GM18508 (cell line): Measurements from ENCODE around the gene DIP2B.
"Not testable (repeated sequence)": the region's sequence is repeated elsewhere in the genome, so short reads cannot be mapped to it uniquely, and the experiment has no call there.

Experiments
- ATAC-seq: cut with Tn5 transposase; IDR thresholded peaks from one replicate; pipeline ENCODE4 v1.9.1; 2021; ENCODE audit warnings: moderate number of reproducible peaks; ENCODE audit not compliant: insufficient read depth, unreplicated experiment

Gene DIP2B

DNA sequence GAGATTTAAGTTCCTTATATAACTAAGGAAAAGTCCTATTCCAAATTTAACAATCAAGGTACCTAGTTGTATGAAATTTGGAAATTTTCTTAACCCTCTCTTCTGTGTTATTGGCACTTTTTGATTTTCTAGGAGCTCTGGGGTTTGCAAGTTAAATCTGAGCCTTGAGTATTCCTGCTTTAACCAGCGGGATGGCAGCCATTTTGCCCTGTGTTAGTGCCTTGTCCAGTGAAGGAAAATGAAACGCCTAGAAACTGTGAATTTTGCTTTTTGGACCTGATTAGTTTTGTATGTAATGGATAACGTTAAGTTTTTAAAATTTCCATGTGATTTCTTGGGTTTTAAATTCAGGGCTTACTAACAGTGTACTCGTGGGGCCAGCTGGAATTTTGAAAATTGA lies 45.1 kb downstream of the DIP2B start:
- no peak for ATAC-seq

DNA sequence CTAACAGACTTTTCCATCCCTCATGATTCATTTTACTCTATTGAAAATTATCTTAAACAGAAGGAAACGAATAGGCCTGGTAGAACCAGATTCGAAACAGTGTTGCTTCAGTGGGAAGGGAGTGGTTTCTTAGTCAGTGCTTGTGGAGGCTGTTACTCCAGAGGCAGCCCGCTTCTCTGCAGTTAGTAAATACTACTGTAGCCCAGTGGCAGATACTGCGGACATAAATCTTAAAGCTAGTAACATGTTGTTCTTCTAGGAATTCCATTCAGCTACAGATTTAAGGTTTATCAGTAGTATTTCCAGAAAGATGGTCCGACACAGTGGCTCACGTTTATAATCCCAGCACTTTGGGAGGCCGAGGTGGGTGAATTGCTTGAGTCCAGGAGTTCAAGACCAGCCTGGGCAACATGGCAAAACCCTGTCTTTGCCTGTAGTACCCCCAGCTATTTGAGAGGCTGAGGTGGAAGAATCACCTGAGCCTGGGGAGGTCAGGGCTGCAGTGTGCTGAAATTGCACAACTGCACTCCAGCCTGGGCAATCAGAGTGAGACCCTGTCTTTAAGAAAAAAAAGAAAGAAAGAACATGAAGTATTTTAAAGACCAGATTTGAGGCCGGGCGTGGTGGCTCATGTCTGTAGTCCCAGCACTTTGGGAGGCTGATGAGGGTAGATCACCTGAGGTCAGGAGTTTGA lies 45.9 kb downstream of the DIP2B start:
- no peak for ATAC-seq

DNA sequence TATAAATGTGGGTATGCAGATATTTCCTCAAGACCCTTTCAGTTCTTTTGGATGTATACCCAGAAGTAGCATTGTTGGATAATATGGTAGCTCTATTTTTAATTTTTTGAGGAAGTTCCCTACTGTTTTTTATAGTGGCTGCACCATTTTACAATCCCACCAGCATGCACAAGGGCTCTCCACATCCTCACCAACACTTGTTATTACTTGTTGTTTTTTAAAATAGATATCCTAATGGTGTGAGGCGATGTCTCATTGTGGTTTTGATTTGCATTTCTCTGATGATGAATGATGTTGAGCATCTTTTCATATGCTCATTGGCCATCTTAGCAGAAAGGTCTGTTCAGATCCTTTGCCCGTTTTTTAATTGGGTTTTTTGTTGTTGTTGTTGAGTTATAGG lies 47.1 kb downstream of the DIP2B start:
- ATAC-seq, result no peak

DNA sequence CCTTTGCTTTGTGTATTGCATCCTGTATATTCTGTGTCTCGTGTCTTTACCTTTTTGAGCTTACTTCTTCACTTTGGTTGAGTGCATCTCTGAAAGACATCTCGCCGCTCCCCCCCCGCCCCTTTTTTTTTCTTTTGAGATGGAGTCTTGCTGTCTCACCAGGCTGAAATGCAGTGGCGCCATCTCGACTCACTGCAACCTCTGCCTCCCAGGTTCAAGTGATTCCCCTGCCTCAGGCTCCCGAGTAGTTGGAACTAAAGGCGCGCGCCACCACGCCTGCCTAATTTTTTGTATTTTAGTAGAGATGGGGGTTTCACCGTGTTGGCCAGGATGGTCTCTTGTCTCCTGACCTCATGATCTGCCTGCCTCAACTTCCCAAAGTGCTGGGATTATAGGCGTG lies 49.9 kb downstream of the DIP2B start:
- no peak for ATAC-seq

DNA sequence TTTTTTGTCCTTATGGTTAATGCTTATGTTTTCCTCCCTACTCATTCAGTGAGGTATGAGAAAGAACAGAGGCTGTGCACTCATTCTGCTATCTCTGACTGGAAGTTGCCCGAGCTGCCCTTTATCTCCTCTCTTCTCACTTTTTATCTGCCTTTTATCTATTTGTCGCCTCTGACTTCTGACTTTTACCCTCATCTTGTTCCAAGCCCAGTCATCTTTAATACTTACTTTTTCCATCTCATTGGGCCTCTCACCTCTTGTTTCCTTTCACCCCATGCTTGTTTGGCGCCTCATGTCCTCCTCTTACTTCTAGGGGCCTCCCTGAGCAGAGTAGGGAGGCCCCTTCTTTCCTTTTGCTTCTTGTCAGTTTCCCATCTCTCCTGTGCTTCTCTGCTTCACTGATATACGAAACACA lies 50.7 kb downstream of the DIP2B start:
- no peak for ATAC-seq

DNA sequence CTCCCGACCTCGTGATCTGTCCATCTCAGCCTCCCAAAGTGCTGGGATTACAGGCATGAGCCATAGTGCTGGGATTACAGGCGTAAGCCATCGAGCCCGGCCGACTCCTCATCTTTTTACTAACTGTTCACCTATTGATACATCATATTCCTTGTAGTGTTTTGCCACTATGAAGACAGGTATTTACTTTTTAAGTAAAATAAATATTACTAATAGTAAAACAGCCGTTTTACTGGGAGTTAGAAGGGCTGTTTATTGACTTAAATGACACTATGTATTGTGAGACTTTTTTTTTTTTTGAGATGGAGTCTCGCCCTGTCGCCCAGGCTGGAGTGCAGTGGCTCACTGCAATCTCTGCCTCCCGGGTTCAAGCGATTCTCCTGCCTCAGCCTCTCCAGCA lies 51.5 kb downstream of the DIP2B start:
- ATAC-seq, result no peak

DNA sequence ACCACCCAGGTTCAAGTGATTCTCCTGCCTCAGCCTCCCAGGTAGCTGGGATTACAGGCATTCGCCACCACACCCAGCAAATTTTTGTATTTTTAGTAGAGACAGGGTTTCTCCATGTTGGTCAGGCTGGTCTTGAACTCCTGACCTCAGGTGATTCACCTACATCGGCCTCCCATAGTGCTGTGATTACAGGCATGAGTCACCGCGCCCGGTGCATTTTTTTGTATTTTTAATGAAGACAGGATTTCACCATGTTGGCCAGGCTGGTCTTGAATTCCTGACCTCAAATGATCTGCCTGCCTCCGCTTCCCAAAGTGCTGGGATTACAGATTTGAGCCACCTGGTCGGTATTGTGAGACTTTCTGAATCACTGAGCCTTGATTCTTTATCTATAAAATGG lies 52.0 kb downstream of the DIP2B start:
- ATAC-seq, result not testable (repeated sequence)

DNA sequence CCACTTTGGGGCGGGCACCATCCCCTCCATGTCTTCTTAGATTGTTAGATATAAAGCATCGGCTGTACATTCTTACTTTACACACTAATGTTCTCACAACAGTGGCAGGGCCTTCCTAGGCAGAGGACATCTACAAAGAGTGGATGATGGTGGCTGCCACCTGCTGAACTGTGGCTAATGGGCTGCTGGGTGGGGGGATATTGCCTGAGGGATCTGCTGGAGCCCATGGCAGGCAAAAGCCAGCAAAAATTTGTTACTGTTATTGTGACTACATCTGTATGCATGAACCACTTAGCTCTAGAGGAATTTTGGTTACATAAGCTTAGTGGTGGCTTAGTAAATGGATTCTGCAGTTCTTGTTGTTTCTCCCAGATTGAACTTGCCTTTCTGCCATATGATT lies 52.6 kb downstream of the DIP2B start:
- no peak for ATAC-seq

DNA sequence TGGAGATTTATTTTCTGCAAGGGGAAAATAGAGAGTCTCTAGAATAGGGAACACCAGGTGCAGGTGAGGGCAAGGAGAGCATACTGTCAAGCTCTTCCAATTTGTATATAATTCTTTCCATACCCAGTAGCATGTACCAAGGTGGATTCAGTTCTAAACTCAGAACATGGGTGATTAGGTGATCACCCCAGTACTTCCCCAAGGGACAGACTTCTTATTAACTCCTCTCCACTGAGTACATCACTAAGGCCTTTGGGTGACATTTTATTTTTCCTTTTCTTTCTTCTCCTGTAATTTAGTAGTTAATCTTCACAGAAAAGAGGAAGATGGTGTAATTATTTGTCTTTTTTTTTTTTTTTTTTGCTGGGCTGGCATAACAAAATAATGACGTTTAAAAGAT lies 54.2 kb downstream of the DIP2B start:
- no peak for ATAC-seq

DNA sequence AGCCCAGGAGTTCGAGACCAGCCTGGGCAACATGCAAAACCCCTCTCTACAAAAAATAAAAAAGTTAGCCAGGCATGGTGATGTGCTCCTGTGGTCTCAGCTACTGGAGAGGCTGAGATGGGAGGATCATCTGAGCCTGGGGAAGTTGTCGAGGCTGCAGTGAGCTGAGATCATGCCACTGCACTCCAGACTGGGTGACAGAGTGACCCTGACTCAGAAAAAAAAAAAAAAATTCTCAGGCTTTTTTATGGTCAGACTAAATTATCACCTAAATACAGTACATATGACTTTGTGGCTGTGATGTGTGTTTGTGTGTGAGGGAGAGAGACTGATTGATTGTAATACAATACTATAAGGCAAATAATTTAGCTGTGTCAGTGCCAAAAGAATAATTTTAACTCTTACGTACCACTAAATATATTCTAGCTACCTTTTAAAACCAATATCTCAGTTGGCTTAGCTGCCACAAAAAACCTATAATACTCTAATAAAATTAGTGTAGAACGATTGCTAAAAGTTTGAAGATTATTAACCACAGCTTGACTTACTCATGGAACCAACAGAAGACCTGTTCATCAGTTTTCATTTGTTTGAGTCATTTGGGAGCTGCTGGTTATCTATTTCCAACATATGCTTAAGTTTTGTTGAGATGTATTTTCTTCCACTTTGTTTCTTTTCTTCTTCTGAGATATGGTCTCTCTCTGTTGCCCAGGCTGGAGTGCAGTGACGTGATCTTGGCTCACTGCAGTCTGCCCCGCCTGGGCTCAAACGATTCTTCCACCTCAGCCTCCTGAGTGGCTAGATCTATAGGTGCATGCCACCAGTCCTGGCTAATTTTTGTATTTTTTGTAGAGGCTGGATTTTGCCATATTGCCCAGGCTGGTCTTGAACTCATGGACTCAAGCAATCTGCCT lies 58.0 kb downstream of the DIP2B start:
- ATAC-seq, result no peak

DNA sequence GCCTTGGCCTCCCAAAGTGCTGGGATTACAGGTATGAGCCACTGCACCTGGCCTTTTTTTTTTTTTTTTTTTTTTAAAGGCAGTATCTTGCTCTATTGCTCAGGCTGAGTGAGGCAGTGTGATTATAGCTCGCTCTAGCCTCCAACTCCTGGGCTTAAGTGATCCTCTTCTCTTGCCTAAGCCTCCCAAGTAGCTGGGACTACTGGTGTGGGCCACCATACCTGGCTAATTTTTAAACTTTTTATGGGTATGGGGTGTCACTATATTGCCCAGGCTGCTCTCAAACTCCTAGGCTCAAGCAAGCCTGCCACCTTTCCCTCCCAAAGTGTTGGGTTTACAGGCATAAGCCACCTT lies 58.6 kb downstream of the DIP2B start:
- no peak for ATAC-seq

DNA sequence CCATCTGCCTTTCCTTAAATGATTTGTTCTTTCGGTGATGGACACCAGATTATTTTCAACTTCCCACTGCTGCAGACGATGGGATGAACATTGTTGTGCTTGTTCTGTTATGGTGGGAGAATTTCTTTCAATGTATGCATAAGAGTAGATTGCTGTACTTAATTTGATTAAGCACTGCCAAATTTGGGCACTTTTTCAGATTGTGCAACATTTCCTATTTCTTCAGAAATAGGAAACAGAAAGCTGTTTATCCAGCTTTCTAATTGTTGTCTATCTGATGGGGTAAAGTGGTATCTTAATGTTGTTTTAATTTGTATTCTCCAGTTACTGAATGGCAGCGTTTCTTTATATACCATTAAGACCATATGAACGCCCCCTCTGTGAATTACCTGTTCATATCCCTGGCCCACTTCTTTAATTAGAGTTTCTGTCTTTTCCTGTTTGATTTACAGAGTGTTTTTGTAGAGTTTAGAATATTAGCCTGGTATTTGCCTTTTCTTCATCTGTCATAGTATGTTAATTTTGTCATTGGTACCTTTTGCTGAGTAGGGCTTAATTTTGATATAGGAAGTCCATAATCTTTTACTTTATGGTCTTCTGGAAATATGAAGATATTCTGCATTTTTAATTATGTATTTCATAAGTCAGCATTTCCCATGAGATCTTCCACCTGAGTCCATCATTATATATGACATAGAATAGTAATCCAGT lies 59.6 kb downstream of the DIP2B start:
- ATAC-seq, result no peak

DNA sequence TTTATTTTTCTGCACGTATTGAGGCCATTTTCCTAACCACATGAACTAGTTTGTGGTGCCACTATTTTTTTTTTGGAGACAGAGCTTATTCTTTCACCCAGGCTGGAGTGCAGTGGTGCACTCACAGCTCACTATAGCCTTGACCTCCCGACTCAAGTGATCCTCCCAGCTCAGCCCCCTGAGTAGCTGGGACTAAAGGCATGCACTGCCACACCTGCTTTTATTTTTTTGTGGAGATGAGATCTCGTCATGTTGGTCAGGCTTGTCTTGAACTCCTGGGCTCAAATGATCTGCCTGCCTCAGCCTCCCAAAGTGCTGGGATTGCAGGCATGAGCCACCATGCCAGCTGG lies 60.1 kb downstream of the DIP2B start:
- no peak for ATAC-seq

DNA sequence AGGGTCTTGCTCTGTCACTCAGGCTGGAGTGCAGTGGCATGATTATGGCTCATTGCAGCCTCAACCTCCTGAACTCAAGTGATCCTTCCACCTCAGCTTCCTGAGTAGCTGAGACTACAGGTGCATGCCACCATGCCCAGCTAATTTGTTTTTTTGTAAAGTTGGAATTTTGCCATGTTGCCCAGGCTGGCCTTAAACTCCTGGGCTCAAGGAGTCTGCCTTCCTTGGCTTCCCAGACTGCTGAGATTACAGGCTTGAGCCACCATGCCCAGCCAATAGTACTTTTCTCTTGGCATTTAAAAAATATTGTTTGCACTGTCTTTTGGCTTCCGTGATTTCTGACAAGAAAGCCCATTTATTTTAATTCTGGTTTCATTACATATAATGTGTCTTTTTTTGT lies 61.3 kb downstream of the DIP2B start:
- ATAC-seq, result no peak

DNA sequence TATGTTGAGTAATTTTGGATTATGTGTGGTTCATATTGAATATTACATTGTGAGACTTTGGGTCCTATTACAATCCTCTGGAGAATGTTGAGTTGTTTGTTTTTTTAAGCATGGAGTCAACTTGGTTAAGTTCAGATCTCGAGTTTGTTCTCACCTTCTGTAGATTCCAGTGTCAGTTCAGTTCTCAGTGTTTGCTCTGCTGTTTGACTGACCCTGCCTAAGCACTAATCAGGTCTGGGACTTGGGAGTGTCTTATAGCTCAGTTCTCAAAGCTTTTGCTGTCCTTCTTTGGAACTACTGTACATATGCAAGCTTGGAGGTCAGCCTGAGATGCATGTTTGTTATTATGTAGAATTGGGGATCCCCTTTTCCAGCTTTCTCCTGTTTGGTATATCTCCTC lies 63.1 kb downstream of the DIP2B start:
- no peak for ATAC-seq

DNA sequence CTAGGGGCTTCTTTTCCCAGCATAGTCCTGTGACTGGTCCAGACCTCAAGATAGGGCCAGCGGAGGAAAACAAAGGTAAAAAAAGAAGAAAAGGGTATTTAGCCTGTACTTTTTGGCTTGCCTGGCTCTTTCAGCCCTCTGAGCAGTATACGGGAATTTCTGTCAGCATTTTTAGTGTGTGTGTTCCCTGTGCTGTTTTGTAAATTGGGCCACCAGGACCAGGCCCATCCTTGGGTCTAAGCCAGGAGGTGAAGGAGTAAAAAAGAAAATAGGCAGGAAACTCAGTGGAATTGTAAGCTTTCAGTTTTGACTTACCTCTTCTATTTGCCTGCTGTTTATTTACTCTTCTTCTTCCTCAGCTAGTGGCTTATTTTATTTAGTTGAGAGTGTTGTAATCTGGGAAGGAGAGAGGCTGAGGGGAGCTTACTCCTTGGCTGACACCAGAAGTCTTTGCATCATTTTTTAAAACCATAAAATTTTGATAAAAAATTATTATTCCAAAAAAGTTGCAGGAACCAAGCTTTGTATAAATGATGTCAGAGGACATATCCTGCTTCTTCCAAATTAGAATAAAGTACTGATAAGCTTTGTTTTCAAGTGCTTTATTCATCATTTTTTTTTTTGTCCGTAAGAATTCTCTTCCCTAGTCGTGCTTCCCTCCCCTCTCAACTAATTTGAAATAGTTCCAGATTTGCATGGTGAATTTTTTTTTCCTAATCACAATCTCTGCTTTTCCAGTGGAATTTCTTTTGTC lies 63.7 kb downstream of the DIP2B start:
- ATAC-seq, result no peak

DNA sequence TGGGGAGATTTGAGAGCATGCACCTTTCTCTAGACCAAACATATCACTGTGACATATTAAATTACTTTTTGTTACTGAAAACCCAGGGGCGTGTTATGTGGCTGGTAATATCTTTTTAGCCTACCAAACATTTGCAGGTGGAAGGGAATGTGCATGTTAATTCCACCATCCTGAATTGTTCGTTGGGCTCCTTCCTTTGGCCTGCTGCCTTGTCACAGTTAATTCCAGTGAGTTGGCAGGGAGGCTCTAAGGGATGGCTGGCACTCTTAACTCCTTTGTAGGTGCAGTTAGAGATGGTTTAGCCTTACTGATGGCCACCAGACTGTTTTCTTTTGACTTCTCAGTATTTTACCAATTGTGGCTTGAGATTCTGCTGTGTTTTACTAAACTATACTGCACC lies 64.5 kb downstream of the DIP2B start:
- no peak for ATAC-seq

DNA sequence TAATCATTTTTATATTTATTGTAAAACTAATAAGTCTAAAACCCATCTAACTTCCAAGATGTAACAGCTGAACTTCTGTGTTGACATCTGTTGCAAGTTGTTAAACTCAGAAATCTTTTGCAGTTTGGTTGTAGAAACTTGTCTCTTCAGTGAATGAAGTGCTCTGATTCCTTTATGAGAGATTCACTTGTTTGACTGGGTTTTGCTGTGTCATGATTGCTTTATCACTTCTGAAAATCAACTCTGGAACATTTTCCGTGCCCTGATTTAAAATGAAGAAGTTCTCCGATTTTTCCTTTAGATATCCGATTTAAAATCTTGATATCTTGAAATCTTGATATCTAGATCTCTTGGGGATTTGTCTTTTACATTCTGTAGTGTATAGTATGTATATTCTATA lies 65.1 kb downstream of the DIP2B start:
- no peak for ATAC-seq

DNA sequence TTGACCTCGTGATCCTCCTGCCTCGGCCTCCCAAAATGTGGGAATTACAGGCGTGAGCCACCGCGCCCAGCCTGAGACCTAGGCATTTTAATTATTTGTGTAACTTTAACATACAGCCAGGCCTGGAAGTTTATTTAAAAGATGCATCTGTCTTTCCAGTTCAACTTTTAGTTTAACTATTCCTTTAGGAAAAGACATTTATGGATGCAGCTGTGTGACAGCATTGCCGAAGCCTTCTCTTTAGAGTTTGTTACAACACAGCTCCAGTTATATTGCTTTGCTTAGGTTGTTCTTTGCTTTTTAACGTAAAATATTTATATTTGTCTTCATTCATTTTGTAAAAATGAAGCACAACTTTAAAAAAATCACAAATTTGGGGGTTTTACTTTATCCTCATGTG lies 67.0 kb downstream of the DIP2B start:
- no peak for ATAC-seq

DNA sequence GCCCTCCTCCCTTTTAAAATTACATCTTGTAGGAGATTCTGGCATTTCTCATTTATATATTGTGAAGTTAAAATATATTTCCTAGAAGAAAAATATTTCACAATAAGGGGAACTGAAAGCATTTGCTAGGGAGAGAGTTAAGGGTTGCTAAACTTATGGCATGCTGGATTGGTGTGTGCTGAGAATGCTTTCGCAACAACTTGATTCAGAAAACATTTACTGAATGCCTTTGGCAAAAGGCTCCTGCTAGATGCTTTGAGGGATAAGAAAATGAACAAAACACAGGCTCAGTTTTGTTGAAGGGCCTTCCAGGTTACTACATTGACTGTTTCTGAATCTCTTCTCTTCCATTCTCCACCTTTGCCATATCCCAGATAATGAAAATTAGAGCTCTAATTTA lies 67.5 kb downstream of the DIP2B start:
- ATAC-seq, result no peak

DNA sequence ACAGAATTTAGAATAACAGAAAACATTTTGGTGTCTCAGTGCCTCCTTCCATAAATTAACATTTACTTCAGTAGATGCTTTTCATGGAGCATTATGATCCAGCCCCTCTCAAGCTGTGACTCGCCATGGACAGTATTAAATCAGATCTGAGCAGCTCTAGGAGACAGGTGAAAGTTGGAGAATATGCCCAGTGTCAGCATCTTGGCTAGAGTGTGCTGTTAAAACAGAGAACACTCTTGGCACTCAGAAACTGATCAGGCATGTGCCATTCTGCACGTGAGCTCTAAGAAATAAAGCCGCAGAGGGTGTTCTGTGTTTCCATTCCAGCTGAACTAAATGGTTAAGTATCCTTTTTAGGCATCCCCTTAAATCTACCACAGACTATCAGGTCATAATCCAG lies 68.0 kb downstream of the DIP2B start:
- no peak for ATAC-seq
